ENCODE measurements around the gene FMN2.
"Not testable (repeated sequence)": the region's sequence is repeated elsewhere in the genome, so short reads cannot be mapped to it uniquely, and the experiment has no call there.

Gene FMN2

DNA sequence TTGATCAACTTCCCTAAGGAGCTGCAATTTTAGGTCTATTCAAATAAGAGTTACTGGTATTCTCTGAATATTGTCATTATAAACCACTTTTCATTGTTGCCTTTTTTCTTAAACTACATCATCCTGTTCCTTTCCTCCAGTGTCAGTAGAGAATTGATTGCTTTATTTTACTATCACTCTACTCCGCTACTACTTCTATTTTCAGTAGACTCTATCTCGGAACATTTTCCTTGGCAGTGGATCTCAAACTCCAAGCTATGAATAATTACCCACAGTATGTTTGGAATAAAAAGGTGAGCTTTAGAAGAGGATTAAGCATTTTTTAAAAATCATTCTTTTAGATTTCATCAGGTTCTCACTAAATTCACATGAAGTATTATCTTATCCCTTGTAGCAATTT lies 295.4 kb downstream of the FMN2 start:
- no peak for DNase-seq

GRCh38 chr1:240391660-240392260 lies 300.1 kb downstream of the FMN2 start:
- DNase-seq = no peak

DNA sequence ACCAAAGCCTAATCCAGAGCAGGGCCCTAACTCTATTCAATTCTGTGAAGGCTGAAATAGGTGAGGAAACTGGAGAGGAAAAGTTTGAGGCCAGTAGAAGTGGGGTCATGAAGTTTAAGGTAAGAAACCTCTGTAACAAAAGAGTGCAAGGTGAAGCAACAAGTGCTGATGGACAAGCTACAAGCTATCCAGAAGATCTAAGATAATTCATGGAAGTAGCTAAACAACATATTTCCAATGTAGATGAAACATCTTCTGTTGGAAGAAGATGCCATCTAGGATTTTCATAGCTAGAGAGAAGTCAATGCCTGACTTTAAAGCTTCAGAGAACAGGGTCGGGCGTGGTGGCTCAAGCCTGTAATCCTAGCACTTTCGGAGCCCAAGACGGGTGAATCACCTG lies 302.7 kb downstream of the FMN2 start:
- DNase-seq = no peak

DNA sequence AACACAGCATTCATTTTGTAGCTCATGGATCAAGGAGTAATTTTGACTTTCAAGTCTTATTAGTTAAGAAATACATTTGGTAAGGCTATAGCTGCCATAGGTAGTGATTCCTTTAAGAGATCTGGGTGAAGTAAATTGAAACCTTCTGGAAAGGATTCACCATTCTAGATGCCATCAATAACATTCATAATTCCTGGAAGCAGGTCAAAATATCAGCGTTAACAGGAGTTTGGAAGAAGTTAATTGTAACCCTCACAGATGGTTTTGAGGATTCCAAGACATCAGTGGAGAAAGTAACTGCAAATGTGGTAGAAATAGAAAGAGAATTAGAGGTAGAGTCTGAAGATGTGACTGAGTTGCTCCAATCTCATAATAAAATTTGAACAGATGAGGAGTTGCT lies 303.7 kb downstream of the FMN2 start:
- DNase-seq = no peak

- DNase-seq = peak; percentile 87
Observed at GRCh38 chr1:240399381-240399780, 307.7 kb downstream of the FMN2 start.

DNA sequence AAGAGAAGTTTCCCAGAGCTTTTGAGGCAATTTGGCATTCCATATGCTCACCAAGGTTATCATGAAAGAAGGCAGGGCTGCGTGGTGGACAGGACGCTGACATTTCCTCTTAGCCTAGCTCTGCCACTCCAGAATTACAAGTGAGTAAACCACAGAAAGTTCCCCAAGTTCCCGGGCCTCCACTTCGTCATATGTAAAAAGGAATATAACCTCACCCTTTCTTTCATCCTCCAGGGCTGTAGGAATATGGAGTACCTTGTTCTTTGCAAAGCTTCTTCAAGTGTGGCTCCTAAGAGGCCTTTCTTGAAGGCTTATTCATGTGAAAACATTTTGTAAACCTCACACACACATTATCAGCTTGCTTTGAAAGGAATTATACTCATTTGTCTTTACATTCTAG lies 310.0 kb downstream of the FMN2 start:
- no peak for DNase-seq

GRCh38 chr1:240402326-240402725 lies 310.6 kb downstream of the FMN2 start:
- no peak for DNase-seq

DNA sequence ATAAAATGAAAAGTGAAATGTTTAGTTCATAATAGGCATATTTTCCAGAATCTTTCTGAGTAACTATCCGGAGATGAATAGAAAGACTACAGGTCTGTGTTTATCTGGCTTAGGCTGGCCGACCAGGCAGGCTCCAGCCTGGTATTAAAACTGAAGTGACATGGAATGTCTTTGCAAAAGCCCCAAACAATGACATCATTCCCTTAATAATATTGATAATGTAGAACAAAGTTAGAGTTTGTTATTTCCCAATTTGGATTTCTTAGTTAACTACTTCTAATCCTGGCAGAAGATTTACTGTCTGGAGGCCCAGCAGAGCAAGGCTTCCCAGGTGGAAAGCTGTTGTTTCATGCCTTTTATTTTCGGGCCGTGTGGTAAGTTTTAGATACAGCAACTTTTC lies 312.6 kb downstream of the FMN2 start:
- no peak for DNase-seq

- no peak for DNase-seq
Observed at GRCh38 chr1:240405751-240406150, 314.1 kb downstream of the FMN2 start.

DNA sequence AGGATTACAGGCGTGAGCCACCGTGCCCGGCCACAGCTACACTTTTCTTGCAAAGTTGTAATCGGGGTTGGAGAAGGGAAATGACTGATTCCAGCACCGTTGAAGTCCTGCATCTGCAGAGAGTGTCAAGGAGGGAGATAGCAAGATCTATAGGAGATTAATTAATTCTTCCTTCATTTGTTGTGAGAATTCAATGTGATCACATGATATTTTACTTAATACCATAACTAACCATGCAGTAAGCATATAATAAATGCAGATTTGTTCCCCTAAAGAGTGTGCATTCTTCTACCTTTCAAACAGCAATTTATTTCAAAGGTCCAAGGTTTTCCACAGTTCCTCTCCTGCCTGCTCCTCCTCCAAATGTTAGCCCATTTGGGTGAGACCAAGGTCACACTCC lies 315.7 kb downstream of the FMN2 start:
- no peak for DNase-seq

DNA sequence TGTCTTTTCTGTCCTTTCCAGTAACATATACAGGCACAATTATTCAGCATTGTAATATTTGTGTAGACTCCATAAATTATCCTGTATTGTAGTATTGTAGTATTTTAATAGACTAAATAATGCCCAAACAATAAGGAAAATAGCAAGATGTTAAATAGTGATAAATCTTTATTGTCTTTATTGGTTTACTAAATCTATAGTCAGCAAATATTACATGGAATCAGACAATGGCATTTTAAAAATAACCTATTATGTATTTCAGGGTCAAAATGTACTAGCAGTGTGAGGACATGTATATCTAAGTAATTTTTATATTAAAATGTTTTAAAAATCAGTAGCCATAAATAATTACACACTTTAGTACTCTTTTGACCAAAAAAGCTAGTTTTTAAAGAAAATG lies 317.9 kb downstream of the FMN2 start:
- DNase-seq = no peak

GRCh38 chr1:240413732-240414131 lies 322.0 kb downstream of the FMN2 start:
- no peak for DNase-seq

- DNase-seq = no peak
Observed at GRCh38 chr1:240414237-240414636, 322.6 kb downstream of the FMN2 start.

- not testable (repeated sequence) for DNase-seq
Observed at GRCh38 chr1:240415011-240415410, 323.3 kb downstream of the FMN2 start.

DNA sequence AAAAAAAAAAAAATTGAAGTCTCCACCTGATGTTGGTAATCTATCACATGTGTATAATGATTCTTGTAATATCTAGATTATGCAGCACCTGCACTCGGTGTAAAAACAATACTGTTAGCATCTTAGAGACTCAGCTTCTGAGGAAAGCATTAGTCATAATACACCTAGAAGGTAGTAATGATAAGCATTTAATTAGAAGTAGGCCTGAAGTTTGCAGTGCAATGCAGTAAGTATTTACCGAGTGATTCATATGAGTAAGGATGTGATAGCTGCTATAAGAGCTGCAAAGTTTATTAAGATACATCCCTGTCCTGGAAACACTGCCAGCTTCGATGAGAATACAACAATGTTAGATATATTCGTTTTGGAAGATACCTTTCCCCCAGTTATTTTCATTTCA lies 323.8 kb downstream of the FMN2 start:
- no peak for DNase-seq

- DNase-seq = no peak
Observed at GRCh38 chr1:240417317-240417716, 325.6 kb downstream of the FMN2 start.

DNA sequence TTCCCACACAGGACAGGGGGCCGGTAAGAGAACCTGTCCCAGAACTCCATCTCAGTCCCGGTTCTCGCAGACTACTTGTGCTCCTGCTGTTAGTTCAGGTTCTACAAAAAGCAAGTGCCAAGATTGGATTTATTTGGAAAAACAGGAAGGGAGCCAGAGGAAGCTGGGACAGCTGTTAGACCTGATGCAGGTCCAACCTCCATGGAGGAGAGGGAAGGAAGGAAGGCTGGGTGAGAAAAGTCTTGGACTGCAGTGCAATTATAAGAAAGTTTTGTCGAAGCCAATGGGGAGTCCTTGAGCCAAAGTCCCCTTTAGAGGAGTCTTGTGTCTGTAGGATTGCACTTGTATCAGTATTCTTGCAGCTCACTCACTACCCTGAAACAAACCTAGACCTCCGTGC lies 329.1 kb downstream of the FMN2 start:
- DNase-seq = no peak

- DNase-seq = no peak
Observed at GRCh38 chr1:240423246-240423924, 331.7 kb downstream of the FMN2 start.

DNA sequence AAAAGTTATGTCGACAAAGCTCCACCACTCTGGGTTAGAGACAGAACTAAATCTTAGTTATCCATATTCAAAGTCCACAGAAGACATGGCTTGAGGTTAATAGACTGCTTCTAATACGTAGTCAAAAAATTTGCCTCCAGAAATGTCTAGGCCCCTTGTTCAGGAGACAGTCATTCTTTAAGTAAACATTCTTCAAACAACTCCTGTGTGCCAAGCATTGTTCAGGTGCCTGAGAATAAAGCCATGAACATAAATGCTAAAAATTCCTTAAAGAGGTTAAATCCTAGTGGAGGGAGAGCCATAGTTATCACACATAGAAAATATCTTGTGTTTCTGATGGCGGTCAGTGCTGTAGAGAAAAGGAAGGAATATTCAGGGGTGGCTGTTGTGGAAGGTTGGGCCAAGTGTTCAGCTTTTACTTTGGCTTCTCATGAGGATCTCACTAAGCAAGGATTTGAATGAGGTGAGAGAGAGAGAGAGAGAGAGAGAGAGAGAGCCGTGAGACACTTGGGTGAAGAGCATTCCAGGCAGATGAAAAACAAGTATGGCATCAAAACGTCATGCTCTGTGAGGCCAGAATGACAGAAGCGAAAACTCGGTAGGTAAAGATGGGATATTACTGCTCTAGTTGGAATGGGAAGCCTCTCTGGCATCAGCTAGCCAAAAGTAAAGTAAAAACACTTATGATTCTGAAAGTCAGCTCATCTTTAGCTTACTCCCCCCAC lies 333.2 kb downstream of the FMN2 start:
- DNase-seq = no peak

- DNase-seq = no peak
Observed at GRCh38 chr1:240426051-240426450, 334.4 kb downstream of the FMN2 start.

DNA sequence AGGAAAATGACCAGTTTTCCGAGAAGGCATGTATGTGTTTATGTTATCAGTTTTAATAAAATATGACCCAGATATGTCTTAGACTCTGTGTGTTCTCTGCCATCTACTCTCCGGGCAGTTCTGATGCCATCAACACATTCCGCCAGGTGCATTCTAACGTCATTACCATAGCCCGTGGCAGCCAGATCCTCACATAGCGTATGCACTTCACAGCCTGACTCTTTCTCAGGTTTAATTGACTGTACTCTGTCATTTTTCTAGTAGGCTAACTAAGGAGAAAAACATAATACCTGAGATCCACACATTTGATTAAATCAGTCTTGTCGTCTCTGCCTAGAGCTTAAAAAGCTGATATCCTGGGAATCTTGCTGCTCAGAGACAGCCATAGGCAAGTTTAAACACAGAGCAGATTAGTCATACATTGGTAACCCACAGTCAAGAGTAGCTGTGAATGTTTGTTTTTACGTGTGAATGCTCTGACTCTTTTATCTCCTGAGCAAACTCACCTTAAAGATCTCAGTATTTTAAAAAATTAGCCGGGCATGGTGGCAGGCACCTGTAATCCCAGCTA lies 344.4 kb downstream of the FMN2 start:
- DNase-seq = no peak

- DNase-seq = no peak
Observed at GRCh38 chr1:240441669-240442068, 350.0 kb downstream of the FMN2 start.

GRCh38 chr1:240445369-240445768 lies 353.7 kb downstream of the FMN2 start:
- DNase-seq = no peak

DNA sequence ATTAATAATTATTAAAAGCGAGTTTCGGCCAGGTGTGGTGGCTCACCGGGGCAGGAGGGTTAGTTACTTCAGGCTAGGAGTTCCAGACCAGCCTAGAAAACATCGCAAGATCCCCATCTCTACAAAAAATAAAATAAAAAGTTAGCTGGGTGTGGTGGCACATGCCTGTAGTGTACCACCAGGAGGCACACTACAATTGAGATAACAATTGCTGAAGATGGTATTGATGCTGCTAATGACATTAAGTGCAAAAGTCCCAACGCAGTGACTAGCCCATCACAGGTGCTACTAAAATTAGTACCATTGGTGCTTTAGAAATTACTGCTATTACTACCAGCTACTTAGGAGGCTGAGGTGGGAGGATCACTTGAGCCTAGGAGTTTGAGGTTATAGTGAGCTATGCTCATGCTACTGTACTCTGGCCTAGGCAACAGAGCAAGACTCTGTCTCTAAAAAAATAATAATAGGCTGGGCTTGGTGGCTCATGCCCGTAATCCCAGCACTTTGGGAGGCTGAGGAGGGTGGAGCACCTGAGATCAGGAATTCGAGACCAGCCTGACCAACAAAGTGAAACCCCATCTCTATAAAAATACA lies 363.6 kb downstream of the FMN2 start:
- DNase-seq = no peak
